Fibroblast of lung (primary cell): ENCODE measurements around the gene FAM136A. TPM values are rescaled to one million over a fixed set of nuclear protein-coding genes. Genes with fewer than 3 reads are reported as not detected.

Experiments
- DNase-seq, 2 donors: peaks; one replicate each; pipeline versions ENCODE4 v3.0.0 to v3.0.0-alpha.2; 2010; ENCODE audit warnings: low read depth in 2 of 2
- H2AFZ ChIP-seq: 2 replicates; pipeline ENCODE4 v1.5.1; 2012; ENCODE audit warnings: low read length, control low read depth, inconsistent platforms
- H3K27ac ChIP-seq: 2 replicates; pipeline ENCODE4 v1.5.1; 2011; ENCODE audit warnings: low read length, control low read depth; ENCODE audit not compliant: insufficient read depth
- H3K27me3 ChIP-seq: 2 replicates; pipeline ENCODE4 v1.5.1; 2011; ENCODE audit warnings: mild to moderate bottlenecking, low read length; ENCODE audit not compliant: control insufficient read depth, insufficient read depth
- H3K36me3 ChIP-seq: 2 replicates; pipeline ENCODE4 v1.5.1; 2011; ENCODE audit warnings: low read length; ENCODE audit not compliant: control insufficient read depth, insufficient read depth
- H3K4me1 ChIP-seq: 2 replicates; pipeline ENCODE4 v1.5.1; 2011; ENCODE audit warnings: low read length; ENCODE audit not compliant: control insufficient read depth, insufficient read depth; ENCODE audit errors: extremely low read depth
- H3K4me2 ChIP-seq: 2 replicates; pipeline ENCODE4 v1.5.1; 2011; ENCODE audit warnings: low read length, control low read depth; ENCODE audit not compliant: insufficient read depth; ENCODE audit errors: extremely low read depth
- H3K4me3 ChIP-seq, 4 experiments: fragments of 200-600 bp in 1 of 4; sonication (generic) in 1 of 4; replicated peaks in 1 of 4; 2 replicates each; pipeline ENCODE4 v1.5.1; 2011 to 2016; ENCODE audit warnings: low read length in 4 of 4, low read depth in 3 of 4, mild to moderate bottlenecking in 3 of 4, control low read depth in 2 of 4, inconsistent platforms in 1 of 4, mixed read lengths in 1 of 4; ENCODE audit not compliant: insufficient read depth in 1 of 4; ENCODE audit errors: control extremely low read depth in 1 of 4
- H3K79me2 ChIP-seq: 2 replicates; pipeline ENCODE4 v1.5.1; 2012; ENCODE audit warnings: mild to moderate bottlenecking, low read length, inconsistent platforms; ENCODE audit not compliant: control insufficient read depth, insufficient read depth
- H3K9ac ChIP-seq: 2 replicates; pipeline ENCODE4 v1.5.1; 2011; ENCODE audit warnings: mild to moderate bottlenecking, low read length, control low read depth; ENCODE audit not compliant: insufficient read depth
- H3K9me3 ChIP-seq: 2 replicates; pipeline ENCODE4 v1.5.1; 2012; ENCODE audit warnings: low read depth, low read length; ENCODE audit not compliant: control insufficient read depth, insufficient read depth
- H4K20me1 ChIP-seq: 2 replicates; pipeline ENCODE4 v1.5.1; 2011; ENCODE audit warnings: low read length; ENCODE audit not compliant: control insufficient read depth, insufficient read depth; ENCODE audit errors: extremely low read depth
- EZH2 ChIP-seq: IDR thresholded peaks from 2 replicates; pipeline ENCODE4 v1.5.1; 2012; ENCODE audit warnings: low read length, control low read depth, mild to moderate bottlenecking; ENCODE audit errors: missing control alignments
- polyA plus RNA-seq, 2 donors: library from polyadenylated mRNA; depleted of rRNA in 1 of 2; stranded (reverse) in 1 of 2; unstranded in 1 of 2; fragments of >200 nt; gene quantifications; 2 replicates each; pipeline ENCODE4 v1.2.1, GENCODE V29; 2011 to 2012; ENCODE audit warnings: missing spikeins in 1 of 2
- total RNA-seq: library from RNA; depleted of rRNA; stranded (reverse); fragments of >200 nt; gene quantifications from 2 replicates; pipeline ENCODE4 v1.2.1, GENCODE V29; 2014
- TF ChIP-seq, protein P1 (sequence below), 2 donors: IDR thresholded peaks in 1 of 2; conservative IDR thresholded peaks in 1 of 2; 1 replicate in 1 of 2; 2 replicates in 1 of 2; pipeline ENCODE4 v1.5.1; 2011 to 2012; ENCODE audit warnings: low read length in 2 of 2, control low read depth in 1 of 2, inconsistent platforms in 1 of 2, low read depth in 1 of 2, mild to moderate bottlenecking in 1 of 2

The FAM136A gene
- total and polyA plus RNA-seq, 2 donors (not counting 1 experiment from before 2014, with no cell fraction given) = 15.7 to 31.2 TPM

- H4K20me1 ChIP-seq = no peaks in the 10 kb centered on the region
- peak overlapping the region; percentile 98 for H3K9ac ChIP-seq
- peak overlapping the region; percentile 84 for H3K4me2 ChIP-seq
- H3K36me3 ChIP-seq = no peaks in the 10 kb centered on the region
- no peaks in the 10 kb centered on the region for H3K4me1 ChIP-seq
- H3K9me3 ChIP-seq = no peaks in the 10 kb centered on the region
- peak overlapping the region; percentile 88 for H2AFZ ChIP-seq
- DNase-seq = peak; percentile 32 to 53
- H3K4me3 ChIP-seq = peak overlapping the region; percentile 86 to 100 (median 92)
- H3K27ac ChIP-seq = peak overlapping the region; percentile 96
- no peaks in the 10 kb centered on the region for H3K27me3 ChIP-seq
- no peak for TF ChIP-seq EZH2
- TF ChIP-seq, protein P1, sequence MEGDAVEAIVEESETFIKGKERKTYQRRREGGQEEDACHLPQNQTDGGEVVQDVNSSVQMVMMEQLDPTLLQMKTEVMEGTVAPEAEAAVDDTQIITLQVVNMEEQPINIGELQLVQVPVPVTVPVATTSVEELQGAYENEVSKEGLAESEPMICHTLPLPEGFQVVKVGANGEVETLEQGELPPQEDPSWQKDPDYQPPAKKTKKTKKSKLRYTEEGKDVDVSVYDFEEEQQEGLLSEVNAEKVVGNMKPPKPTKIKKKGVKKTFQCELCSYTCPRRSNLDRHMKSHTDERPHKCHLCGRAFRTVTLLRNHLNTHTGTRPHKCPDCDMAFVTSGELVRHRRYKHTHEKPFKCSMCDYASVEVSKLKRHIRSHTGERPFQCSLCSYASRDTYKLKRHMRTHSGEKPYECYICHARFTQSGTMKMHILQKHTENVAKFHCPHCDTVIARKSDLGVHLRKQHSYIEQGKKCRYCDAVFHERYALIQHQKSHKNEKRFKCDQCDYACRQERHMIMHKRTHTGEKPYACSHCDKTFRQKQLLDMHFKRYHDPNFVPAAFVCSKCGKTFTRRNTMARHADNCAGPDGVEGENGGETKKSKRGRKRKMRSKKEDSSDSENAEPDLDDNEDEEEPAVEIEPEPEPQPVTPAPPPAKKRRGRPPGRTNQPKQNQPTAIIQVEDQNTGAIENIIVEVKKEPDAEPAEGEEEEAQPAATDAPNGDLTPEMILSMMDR (conservative IDR thresholded peaks at IDR 0.05 in 1 of 2, IDR thresholded peaks at IDR 0.05 in 1 of 2; ENCODE audit: low read depth in 1 of 2, low read length in 2 of 2) = no peak
- peaks cover 56% of the 10 kb centered on the region for H3K79me2 ChIP-seq
Measured at GRCh38 chr2:70247364-70248180, 54.3 kb downstream of the FAM136A start.

Other genes starting within 250 kb of the FAM136A start
- 30.6 and 42.1 TPM in 2 replicates for gene PCBP1, start 214.6 kb downstream of the FAM136A start, total RNA-seq
- gene PCBP1, start 214.6 kb downstream of the FAM136A start, polyA plus RNA-seq = 104 and 143 TPM in 2 replicates
- gene C2orf42, start 111.0 kb downstream of the FAM136A start, total RNA-seq = 24.9 and 32.7 TPM in 2 replicates
- gene C2orf42, start 111.0 kb downstream of the FAM136A start, polyA plus RNA-seq = 9.1 and 9.8 TPM in 2 replicates
- 115 and 138 TPM in 2 replicates for gene TIA1, start 53.4 kb downstream of the FAM136A start, total RNA-seq
- gene TIA1, start 53.4 kb downstream of the FAM136A start, polyA plus RNA-seq = 52.7 and 64.5 TPM in 2 replicates
- 68.3 and 86.0 TPM in 2 replicates for gene PCYOX1, start 43.9 kb downstream of the FAM136A start, total RNA-seq
- 61.0 and 163 TPM in 2 replicates for gene PCYOX1, start 43.9 kb downstream of the FAM136A start, polyA plus RNA-seq
- gene SNRPG, start 8.3 kb downstream of the FAM136A start, total RNA-seq = 105 and 179 TPM in 2 replicates
- 167 and 328 TPM in 2 replicates for gene SNRPG, start 8.3 kb downstream of the FAM136A start, polyA plus RNA-seq